HepG2 (cell line): ENCODE results near the gene ADAP2. TPM values are rescaled to one million over a fixed set of nuclear protein-coding genes. Genes with fewer than 3 reads are reported as not detected.

Experiments
- ARNT ChIP-seq: fragments of 450-650 bp; IDR thresholded peaks from 2 replicates; pipeline ENCODE4 v1.6.1; 2017
- ATAD3A ChIP-seq: sonication (generic); formaldehyde crosslinking; IDR thresholded peaks from 2 replicates; pipeline ENCODE4 v1.4.0; 2020; ENCODE audit warnings: missing genetic modification reagents
- ATRX ChIP-seq: sonication (generic); formaldehyde crosslinking; IDR thresholded peaks from 2 replicates; pipeline ENCODE4 v1.4.0; 2020; ENCODE audit warnings: missing genetic modification reagents, borderline replicate concordance
- BCL6 ChIP-seq: IDR thresholded peaks from 2 replicates; pipeline ENCODE4 v1.6.1; 2016; ENCODE audit warnings: missing genetic modification reagents, missing compliant biosample characterization
- CCDC6 ChIP-seq: sonication (generic); formaldehyde crosslinking; IDR thresholded peaks from 2 replicates; pipeline ENCODE4 v1.8.1; 2022; ENCODE audit warnings: mild to moderate bottlenecking, missing genetic modification reagents, moderate library complexity
- MATR3 ChIP-seq: sonication (generic); formaldehyde crosslinking; IDR thresholded peaks from 2 replicates; pipeline ENCODE4 v1.4.0; 2020; ENCODE audit warnings: missing genetic modification reagents
- MTF1 ChIP-seq: sonication (generic); formaldehyde crosslinking; IDR thresholded peaks from 2 replicates; pipeline ENCODE4 v1.5.0; 2020; ENCODE audit warnings: missing genetic modification reagents
- SMAD9 ChIP-seq: sonication (generic); formaldehyde crosslinking; IDR thresholded peaks from 2 replicates; pipeline ENCODE4 v1.5.1; 2020; ENCODE audit warnings: mild to moderate bottlenecking, missing genetic modification reagents
- ZIK1 ChIP-seq: sonication (generic); formaldehyde crosslinking; IDR thresholded peaks from 2 replicates; pipeline ENCODE4 v1.5.0; 2020; ENCODE audit warnings: mild to moderate bottlenecking, low read depth, missing genetic modification reagents, borderline replicate concordance
- ZNF225 ChIP-seq: sonication (generic); formaldehyde crosslinking; IDR thresholded peaks from 2 replicates; pipeline ENCODE4 v1.4.0; 2020; ENCODE audit warnings: mild to moderate bottlenecking, missing genetic modification reagents
- ZNF274 ChIP-seq: sonication (generic); formaldehyde crosslinking; IDR thresholded peaks from 2 replicates; pipeline ENCODE4 v1.5.1; 2020; ENCODE audit warnings: mild to moderate bottlenecking, missing genetic modification reagents
- ZNF746 ChIP-seq: sonication (generic); formaldehyde crosslinking; IDR thresholded peaks from 2 replicates; pipeline ENCODE4 v1.8.0; 2022; ENCODE audit warnings: mild to moderate bottlenecking, missing genetic modification reagents
- polyA plus RNA-seq, 8 experiments: library from polyadenylated mRNA; depleted of rRNA in 3 of 8; stranded (reverse) in 7 of 8; unstranded in 1 of 8; fragments of >200 nt; fragmentation: Illumina TruSeq in 4 of 8; extraction: Trizol in 4 of 8; gene quantifications; 2 replicates each; pipeline versions ENCODE4 v1.2.1 to v1.2.3, GENCODE V29; 2011 to 2016; ENCODE audit warnings: low read depth in 4 of 8, missing spikeins in 1 of 8, mixed read lengths in 1 of 8; ENCODE audit not compliant: insufficient read depth in 1 of 8
- total RNA-seq, 5 experiments: library from RNA; depleted of rRNA; stranded (reverse); fragments of >200 nt; fragmentation: Illumina TruSeq; extraction: Trizol; gene quantifications; 2 replicates each; pipeline ENCODE4 v1.2.3, GENCODE V29; 2016; ENCODE audit warnings: low read depth in 1 of 5
- TF ChIP-seq, protein P1 (sequence below): sonication (generic); formaldehyde crosslinking; IDR thresholded peaks from 2 replicates; pipeline ENCODE4 v1.5.0; 2020; ENCODE audit warnings: missing genetic modification reagents, mild to moderate bottlenecking, borderline replicate concordance
- TF ChIP-seq, protein P2 (sequence below): sonication (generic); formaldehyde crosslinking; IDR thresholded peaks from 2 replicates; pipeline ENCODE4 v1.4.0; 2020; ENCODE audit warnings: mild to moderate bottlenecking, missing genetic modification reagents
- TF ChIP-seq, protein P3 (sequence below): sonication (generic); formaldehyde crosslinking; IDR thresholded peaks from 2 replicates; pipeline ENCODE4 v1.5.1; 2020; ENCODE audit warnings: missing genetic modification reagents, mild to moderate bottlenecking, borderline replicate concordance
- TF ChIP-seq, protein P4 (sequence below): sonication (generic); formaldehyde crosslinking; IDR thresholded peaks from 2 replicates; pipeline ENCODE4 v1.4.0; 2020; ENCODE audit warnings: missing genetic modification reagents, borderline replicate concordance
- TF ChIP-seq, protein P5 (sequence below): sonication (generic); formaldehyde crosslinking; IDR thresholded peaks from 2 replicates; pipeline ENCODE4 v1.4.0; 2020; ENCODE audit warnings: mild to moderate bottlenecking, missing genetic modification reagents
- TF ChIP-seq, protein P6 (sequence below): sonication (generic); formaldehyde crosslinking; IDR thresholded peaks from 2 replicates; pipeline ENCODE4 v1.4.0; 2020; ENCODE audit warnings: missing genetic modification reagents
- TF ChIP-seq, protein P7 (sequence below): sonication (generic); formaldehyde crosslinking; IDR thresholded peaks from 2 replicates; pipeline ENCODE4 v1.4.0; 2020; ENCODE audit warnings: mild to moderate bottlenecking, missing genetic modification reagents

ADAP2 gene
- total and polyA plus RNA-seq, 2 of the 13 experiments (the other 11 are each of a cell fraction or from before 2014, with no cell fraction given), result 0.51 to 0.70 TPM

DNA sequence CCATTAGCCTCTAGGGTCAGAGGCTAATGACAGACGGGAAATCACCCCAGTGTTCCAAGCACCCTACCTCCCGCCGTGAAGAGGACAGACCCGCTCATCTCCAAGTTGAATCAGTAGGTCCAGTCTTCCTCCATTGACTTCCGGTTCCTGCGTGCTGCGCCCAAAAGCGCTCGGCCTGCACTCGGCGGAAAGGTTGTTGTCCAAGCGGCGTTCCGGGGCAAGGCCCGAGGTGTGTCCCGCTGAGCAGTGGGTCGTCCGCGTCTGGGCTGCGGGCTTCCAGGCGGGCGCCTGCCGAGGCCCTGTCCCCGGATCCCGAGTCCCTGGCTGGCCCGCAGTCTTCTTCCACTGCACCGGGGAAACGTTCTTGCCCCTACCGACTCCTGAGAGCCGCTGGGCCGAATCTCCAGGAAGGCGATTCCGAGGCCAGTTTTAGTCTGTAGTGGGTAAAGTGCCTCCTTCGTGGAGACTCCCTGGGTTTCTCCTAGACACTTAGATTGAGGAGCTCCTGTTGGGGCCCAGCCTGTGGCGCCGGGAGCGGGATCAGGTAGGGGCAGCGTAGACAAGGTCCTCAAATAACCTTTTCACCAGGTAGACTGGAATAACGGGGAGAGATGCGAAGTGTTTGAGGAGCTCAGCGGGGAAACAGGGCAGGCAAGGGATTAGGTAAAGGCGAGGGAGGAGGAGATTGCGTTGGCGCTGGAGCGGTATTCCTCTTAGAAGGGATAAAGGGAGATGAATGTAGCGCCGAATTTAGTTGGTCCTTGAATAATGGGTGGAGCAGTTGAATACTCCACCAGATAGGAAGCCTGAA lies 15.4 kb upstream of the ADAP2 start, which contains the start of gene TEFM (continued):
- TF ChIP-seq, protein P1, sequence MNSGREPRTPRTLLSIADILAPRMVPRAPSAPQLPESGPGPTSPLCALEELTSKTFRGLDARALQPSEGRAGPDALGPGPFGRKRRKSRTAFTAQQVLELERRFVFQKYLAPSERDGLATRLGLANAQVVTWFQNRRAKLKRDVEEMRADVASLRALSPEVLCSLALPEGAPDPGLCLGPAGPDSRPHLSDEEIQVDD (CRISPR knock-in tag), result no peak; the same call in 1 of the 2 replicates
- TF ChIP-seq SMAD9 (CRISPR knock-in tag) (0 out of 2 replicates have a peak, but pooled peaks have one; percentile 22), ARNT (no peak), ZNF274 (peak; percentile 64), ZNF746 (CRISPR knock-in tag) (peak; percentile 84), CCDC6 (peak; percentile 21; the same call in 1 of the 2 replicates), BCL6 (CRISPR knock-in tag) (peak; percentile 65), ATAD3A (no peak), ZNF225 (CRISPR knock-in tag) (peak; percentile 96), ZIK1 (CRISPR knock-in tag) (no peak), MATR3 (no peak), MTF1 (CRISPR knock-in tag) (peak; percentile 38; the same call in 1 of the 2 replicates), ATRX (no peak)
- TF ChIP-seq, protein P2, sequence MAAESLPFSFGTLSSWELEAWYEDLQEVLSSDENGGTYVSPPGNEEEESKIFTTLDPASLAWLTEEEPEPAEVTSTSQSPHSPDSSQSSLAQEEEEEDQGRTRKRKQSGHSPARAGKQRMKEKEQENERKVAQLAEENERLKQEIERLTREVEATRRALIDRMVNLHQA (CRISPR knock-in tag), result no peak
- TF ChIP-seq, protein P3, sequence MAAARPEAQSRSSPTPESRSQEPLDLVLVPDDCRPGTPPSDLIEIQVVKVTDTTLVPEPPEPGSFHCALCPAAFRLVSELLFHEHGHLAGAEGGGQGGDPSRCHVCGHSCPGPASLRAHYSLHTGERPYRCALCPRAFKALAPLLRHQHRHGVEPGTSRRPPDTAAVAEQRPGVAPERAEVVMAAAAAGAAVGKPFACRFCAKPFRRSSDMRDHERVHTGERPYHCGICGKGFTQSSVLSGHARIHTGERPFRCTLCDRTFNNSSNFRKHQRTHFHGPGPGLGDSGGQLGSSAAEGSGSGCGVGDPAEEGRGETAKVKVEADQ (CRISPR knock-in tag), result peak; percentile 93
- TF ChIP-seq, protein P4, sequence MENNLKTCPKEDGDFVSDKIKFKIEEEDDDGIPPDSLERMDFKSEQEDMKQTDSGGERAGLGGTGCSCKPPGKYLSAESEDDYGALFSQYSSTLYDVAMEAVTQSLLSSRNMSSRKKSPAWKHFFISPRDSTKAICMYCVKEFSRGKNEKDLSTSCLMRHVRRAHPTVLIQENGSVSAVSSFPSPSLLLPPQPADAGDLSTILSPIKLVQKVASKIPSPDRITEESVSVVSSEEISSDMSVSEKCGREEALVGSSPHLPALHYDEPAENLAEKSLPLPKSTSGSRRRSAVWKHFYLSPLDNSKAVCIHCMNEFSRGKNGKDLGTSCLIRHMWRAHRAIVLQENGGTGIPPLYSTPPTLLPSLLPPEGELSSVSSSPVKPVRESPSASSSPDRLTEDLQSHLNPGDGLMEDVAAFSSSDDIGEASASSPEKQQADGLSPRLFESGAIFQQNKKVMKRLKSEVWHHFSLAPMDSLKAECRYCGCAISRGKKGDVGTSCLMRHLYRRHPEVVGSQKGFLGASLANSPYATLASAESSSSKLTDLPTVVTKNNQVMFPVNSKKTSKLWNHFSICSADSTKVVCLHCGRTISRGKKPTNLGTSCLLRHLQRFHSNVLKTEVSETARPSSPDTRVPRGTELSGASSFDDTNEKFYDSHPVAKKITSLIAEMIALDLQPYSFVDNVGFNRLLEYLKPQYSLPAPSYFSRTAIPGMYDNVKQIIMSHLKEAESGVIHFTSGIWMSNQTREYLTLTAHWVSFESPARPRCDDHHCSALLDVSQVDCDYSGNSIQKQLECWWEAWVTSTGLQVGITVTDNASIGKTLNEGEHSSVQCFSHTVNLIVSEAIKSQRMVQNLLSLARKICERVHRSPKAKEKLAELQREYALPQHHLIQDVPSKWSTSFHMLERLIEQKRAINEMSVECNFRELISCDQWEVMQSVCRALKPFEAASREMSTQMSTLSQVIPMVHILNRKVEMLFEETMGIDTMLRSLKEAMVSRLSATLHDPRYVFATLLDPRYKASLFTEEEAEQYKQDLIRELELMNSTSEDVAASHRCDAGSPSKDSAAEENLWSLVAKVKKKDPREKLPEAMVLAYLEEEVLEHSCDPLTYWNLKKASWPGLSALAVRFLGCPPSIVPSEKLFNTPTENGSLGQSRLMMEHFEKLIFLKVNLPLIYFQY (CRISPR knock-in tag), result peak; percentile 91; the same call in 1 of the 2 replicates
- TF ChIP-seq, protein P5, sequence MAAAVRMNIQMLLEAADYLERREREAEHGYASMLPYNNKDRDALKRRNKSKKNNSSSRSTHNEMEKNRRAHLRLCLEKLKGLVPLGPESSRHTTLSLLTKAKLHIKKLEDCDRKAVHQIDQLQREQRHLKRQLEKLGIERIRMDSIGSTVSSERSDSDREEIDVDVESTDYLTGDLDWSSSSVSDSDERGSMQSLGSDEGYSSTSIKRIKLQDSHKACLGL (CRISPR knock-in tag), result peak; percentile 80
- TF ChIP-seq, protein P6, sequence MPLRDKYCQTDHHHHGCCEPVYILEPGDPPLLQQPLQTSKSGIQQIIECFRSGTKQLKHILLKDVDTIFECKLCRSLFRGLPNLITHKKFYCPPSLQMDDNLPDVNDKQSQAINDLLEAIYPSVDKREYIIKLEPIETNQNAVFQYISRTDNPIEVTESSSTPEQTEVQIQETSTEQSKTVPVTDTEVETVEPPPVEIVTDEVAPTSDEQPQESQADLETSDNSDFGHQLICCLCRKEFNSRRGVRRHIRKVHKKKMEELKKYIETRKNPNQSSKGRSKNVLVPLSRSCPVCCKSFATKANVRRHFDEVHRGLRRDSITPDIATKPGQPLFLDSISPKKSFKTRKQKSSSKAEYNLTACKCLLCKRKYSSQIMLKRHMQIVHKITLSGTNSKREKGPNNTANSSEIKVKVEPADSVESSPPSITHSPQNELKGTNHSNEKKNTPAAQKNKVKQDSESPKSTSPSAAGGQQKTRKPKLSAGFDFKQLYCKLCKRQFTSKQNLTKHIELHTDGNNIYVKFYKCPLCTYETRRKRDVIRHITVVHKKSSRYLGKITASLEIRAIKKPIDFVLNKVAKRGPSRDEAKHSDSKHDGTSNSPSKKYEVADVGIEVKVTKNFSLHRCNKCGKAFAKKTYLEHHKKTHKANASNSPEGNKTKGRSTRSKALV, result peak; percentile 77
- TF ChIP-seq, protein P7, sequence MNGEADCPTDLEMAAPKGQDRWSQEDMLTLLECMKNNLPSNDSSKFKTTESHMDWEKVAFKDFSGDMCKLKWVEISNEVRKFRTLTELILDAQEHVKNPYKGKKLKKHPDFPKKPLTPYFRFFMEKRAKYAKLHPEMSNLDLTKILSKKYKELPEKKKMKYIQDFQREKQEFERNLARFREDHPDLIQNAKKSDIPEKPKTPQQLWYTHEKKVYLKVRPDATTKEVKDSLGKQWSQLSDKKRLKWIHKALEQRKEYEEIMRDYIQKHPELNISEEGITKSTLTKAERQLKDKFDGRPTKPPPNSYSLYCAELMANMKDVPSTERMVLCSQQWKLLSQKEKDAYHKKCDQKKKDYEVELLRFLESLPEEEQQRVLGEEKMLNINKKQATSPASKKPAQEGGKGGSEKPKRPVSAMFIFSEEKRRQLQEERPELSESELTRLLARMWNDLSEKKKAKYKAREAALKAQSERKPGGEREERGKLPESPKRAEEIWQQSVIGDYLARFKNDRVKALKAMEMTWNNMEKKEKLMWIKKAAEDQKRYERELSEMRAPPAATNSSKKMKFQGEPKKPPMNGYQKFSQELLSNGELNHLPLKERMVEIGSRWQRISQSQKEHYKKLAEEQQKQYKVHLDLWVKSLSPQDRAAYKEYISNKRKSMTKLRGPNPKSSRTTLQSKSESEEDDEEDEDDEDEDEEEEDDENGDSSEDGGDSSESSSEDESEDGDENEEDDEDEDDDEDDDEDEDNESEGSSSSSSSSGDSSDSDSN (CRISPR knock-in tag), result peak; percentile 100
